OCI-LY1 (cell line): Measurements from ENCODE around the gene TRAPPC3L.

ENCODE experiments used
- H2AFZ ChIP-seq: fragments of 200-600 bp; sonication (generic), shearing (Covaris generic); 2 replicates; pipeline ENCODE4 v1.6.0; 2014; ENCODE audit warnings: antibody characterized with exemption, mild to moderate bottlenecking, low read length
- H3F3A ChIP-seq: fragments of 200-600 bp; sonication (generic), shearing (Covaris generic); 2 replicates; pipeline ENCODE4 v1.6.0; 2014; ENCODE audit warnings: mild to moderate bottlenecking, antibody characterized with exemption, low read length, moderate library complexity; ENCODE audit not compliant: insufficient read depth
- H3K27ac ChIP-seq: fragments of 200-600 bp; sonication (generic); 2 replicates; pipeline ENCODE4 v1.5.1; 2014; ENCODE audit warnings: low read length, mixed run types, mild to moderate bottlenecking, low read depth; ENCODE audit not compliant: poor library complexity, severe bottlenecking
- H3K27me3 ChIP-seq: fragments of 200-600 bp; sonication (generic); 2 replicates; pipeline ENCODE4 v1.6.0; 2014; ENCODE audit warnings: antibody characterized with exemption, mild to moderate bottlenecking, low read length, moderate library complexity; ENCODE audit not compliant: insufficient read depth
- H3K36me3 ChIP-seq: fragments of 200-600 bp; sonication (generic); 2 replicates; pipeline ENCODE4 v1.6.1; 2014; ENCODE audit warnings: mild to moderate bottlenecking, antibody characterized with exemption, low read length, moderate library complexity, mixed read lengths; ENCODE audit not compliant: insufficient read depth
- H3K4me1 ChIP-seq: fragments of 200-600 bp; sonication (generic); 2 replicates; pipeline ENCODE4 v1.5.1; 2014; ENCODE audit warnings: mild to moderate bottlenecking, low read length, moderate library complexity; ENCODE audit not compliant: insufficient read depth, severe bottlenecking
- H3K4me2 ChIP-seq: fragments of 200-600 bp; sonication (generic), shearing (Covaris generic); 2 replicates; pipeline ENCODE4 v1.6.1; 2014; ENCODE audit warnings: low read length
- H3K4me3 ChIP-seq: fragments of 200-600 bp; sonication (generic); 2 replicates; pipeline ENCODE4 v1.5.1; 2014; ENCODE audit warnings: low read length, low read depth, mild to moderate bottlenecking, mixed read lengths; ENCODE audit not compliant: poor library complexity, severe bottlenecking
- H3K79me2 ChIP-seq: fragments of 200-600 bp; shearing (Covaris generic); 2 replicates; pipeline ENCODE4 v1.6.1; 2016; ENCODE audit warnings: mixed run types, low read length, mixed read lengths; ENCODE audit not compliant: insufficient read depth
- H3K9ac ChIP-seq: fragments of 200-600 bp; sonication (generic), shearing (Covaris generic); 2 replicates; pipeline ENCODE4 v1.6.1; 2014; ENCODE audit warnings: mild to moderate bottlenecking, low read length, mixed read lengths
- H3K9me2 ChIP-seq: fragments of 200-600 bp; sonication (generic), shearing (Covaris generic); 2 replicates; pipeline ENCODE4 v1.6.1; 2014; ENCODE audit warnings: low read depth, mild to moderate bottlenecking, low read length, mixed read lengths
- H3K9me3 ChIP-seq: fragments of 200-600 bp; shearing (Covaris generic); 2 replicates; pipeline ENCODE4 v1.6.1; 2014; ENCODE audit warnings: low read length, mixed read lengths
- H4K20me1 ChIP-seq: fragments of 200-600 bp; sonication (generic), shearing (Covaris generic); 2 replicates; pipeline ENCODE4 v1.6.0; 2016; ENCODE audit warnings: mild to moderate bottlenecking, low read length; ENCODE audit not compliant: insufficient read depth
- EZH2 ChIP-seq: fragments of 200-600 bp; sonication (generic), shearing (Covaris generic); IDR thresholded peaks from 2 replicates; pipeline ENCODE4 v1.8.0; 2017; ENCODE audit warnings: borderline replicate concordance, mixed run types, mild to moderate bottlenecking, antibody characterized with exemption, low read length, moderate library complexity, mixed read lengths
- TF ChIP-seq, protein P1 (sequence below): fragments of 200-600 bp; sonication (generic), shearing (Covaris generic); IDR thresholded peaks from 2 replicates; pipeline ENCODE4 v1.5.1; 2017; ENCODE audit warnings: mild to moderate bottlenecking, antibody characterized with exemption, low read length, moderate library complexity, mixed read lengths

TRAPPC3L gene

DNA sequence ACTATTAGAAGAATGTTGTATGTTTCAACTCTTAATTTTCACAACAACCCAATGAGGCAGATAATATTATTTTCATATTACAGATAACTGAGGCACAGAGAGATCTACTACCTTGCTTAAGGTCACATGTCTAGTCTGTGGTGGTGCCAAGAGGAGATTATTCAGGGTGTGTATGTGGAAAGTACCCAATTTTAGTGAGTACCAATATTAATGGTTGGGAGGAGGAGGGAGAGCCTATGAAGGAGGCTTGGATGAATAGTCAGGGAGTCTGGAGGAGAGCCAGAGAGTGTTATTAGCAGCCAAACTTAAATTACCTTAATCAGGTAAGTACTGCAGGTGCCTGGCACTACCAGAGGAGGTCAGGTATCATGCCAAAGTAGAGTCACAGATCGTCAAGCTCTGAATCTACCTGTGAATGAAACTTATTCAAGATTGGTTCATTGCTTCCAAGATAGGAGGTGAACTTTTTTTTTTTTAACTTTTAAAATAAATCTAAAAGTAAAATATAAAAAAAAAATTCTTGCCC lies 95.2 kb downstream of the TRAPPC3L start:
- H3F3A ChIP-seq: no peaks in the 10 kb centered on the region
- H3K9me3 ChIP-seq: no peaks in the 10 kb centered on the region
- no peaks in the 10 kb centered on the region for H3K27me3 ChIP-seq
- no peak overlapping the region for H3K4me2 ChIP-seq
- H3K4me1 ChIP-seq: no peaks in the 10 kb centered on the region
- H4K20me1 ChIP-seq: no peaks in the 10 kb centered on the region
- TF ChIP-seq, protein P1, sequence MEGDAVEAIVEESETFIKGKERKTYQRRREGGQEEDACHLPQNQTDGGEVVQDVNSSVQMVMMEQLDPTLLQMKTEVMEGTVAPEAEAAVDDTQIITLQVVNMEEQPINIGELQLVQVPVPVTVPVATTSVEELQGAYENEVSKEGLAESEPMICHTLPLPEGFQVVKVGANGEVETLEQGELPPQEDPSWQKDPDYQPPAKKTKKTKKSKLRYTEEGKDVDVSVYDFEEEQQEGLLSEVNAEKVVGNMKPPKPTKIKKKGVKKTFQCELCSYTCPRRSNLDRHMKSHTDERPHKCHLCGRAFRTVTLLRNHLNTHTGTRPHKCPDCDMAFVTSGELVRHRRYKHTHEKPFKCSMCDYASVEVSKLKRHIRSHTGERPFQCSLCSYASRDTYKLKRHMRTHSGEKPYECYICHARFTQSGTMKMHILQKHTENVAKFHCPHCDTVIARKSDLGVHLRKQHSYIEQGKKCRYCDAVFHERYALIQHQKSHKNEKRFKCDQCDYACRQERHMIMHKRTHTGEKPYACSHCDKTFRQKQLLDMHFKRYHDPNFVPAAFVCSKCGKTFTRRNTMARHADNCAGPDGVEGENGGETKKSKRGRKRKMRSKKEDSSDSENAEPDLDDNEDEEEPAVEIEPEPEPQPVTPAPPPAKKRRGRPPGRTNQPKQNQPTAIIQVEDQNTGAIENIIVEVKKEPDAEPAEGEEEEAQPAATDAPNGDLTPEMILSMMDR: no peak
- no peak for TF ChIP-seq EZH2
- no peak overlapping the region for H2AFZ ChIP-seq
- no peak overlapping the region for H3K27ac ChIP-seq
- no peak overlapping the region for H3K4me3 ChIP-seq
- no peak overlapping the region for H3K9ac ChIP-seq
- no peaks in the 10 kb centered on the region for H3K9me2 ChIP-seq
- no peaks in the 10 kb centered on the region for H3K36me3 ChIP-seq
- no peaks in the 10 kb centered on the region for H3K79me2 ChIP-seq

DNA sequence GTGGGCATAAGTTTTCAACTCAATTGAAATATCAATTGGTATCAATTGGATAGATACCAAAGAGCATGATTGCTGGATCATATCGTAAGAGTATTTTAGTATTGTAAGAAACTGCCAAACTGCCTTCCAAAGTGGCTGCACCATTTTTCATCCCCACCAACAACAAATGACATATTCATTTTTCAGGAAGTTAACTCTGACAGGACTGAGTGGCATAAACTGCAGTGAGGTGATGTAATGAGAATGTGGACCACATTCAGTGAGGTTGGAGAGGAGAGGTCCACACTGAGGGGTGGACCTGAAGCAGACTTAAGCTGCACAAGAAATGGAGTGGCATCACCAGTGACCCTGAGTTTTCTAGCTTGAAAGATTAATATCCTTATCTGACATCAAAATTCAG lies 95.9 kb downstream of the TRAPPC3L start:
- H4K20me1 ChIP-seq: no peaks in the 10 kb centered on the region
- TF ChIP-seq EZH2: no peak
- TF ChIP-seq, protein P1: no peak
- H3K9me3 ChIP-seq: no peaks in the 10 kb centered on the region
- no peaks in the 10 kb centered on the region for H3K27me3 ChIP-seq
- no peaks in the 10 kb centered on the region for H3K36me3 ChIP-seq
- H3K9me2 ChIP-seq: no peaks in the 10 kb centered on the region
- H3K4me2 ChIP-seq: no peak overlapping the region
- no peaks in the 10 kb centered on the region for H3K4me1 ChIP-seq
- no peaks in the 10 kb centered on the region for H3F3A ChIP-seq
- no peaks in the 10 kb centered on the region for H3K79me2 ChIP-seq
- no peak overlapping the region for H2AFZ ChIP-seq
- no peak overlapping the region for H3K4me3 ChIP-seq
- no peak overlapping the region for H3K27ac ChIP-seq
- H3K9ac ChIP-seq: no peak overlapping the region

DNA sequence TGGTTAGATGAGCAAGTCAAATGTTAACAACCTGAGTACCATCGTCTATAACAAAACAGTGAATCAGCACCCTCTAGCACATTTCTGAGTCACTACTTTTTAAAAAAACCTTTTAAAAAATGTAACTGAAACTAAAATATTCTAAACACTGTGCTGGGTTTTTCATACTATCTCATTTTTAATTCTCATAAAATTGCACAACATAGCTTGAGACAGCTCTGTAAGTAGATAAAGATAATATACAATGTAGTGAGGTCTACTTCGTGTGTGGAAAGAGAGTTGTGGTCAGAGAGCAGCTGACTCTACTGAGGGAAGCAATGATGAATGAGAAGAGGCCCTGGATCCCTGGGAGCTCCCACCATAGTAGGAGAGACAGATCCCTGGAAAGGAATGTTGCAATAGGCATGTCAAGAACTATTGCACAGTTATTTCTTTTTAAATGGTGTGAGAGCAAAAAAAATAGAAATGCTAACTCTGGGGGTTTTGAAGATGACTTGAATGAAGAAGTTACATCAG lies 97.9 kb downstream of the TRAPPC3L start:
- H3K79me2 ChIP-seq: no peaks in the 10 kb centered on the region
- H3K9ac ChIP-seq: no peak overlapping the region
- no peaks in the 10 kb centered on the region for H3K4me1 ChIP-seq
- no peaks in the 10 kb centered on the region for H3F3A ChIP-seq
- no peaks in the 10 kb centered on the region for H3K9me3 ChIP-seq
- H3K9me2 ChIP-seq: no peaks in the 10 kb centered on the region
- no peak overlapping the region for H2AFZ ChIP-seq
- no peak overlapping the region for H3K27ac ChIP-seq
- no peaks in the 10 kb centered on the region for H3K27me3 ChIP-seq
- no peaks in the 10 kb centered on the region for H4K20me1 ChIP-seq
- H3K4me2 ChIP-seq: no peak overlapping the region
- TF ChIP-seq, protein P1: no peak
- TF ChIP-seq EZH2: no peak
- no peaks in the 10 kb centered on the region for H3K36me3 ChIP-seq
- H3K4me3 ChIP-seq: no peak overlapping the region
